ENCODE data around the gene CAPSL.

DNA sequence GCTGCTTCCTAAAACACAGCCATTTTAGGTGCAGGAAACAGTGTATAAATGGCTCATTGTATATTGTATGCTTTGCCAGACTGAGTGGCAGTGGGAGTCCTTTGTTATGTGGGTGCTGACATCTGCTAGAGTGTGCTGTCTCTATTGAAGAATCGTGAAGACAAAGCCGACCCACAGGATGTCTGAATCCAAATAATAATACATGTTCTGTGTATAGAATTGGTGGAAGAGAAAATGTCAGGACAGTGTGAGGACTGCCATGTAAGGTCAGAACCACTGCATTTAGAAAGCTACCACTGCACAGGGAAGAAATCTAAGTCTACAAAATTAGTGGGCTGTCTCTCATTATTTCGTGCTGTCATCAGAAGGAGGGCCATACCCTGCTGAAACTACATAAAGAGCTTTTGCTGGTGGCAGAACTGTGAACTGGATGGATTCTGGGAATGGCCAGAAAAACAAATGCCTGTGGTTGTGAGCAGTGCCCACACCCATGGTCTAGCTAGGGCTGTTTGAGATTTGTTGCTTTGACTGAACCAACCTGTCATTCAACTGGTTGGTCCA, 79.2 kb downstream of the CAPSL start:
- TF ChIP-seq, protein P1, sequence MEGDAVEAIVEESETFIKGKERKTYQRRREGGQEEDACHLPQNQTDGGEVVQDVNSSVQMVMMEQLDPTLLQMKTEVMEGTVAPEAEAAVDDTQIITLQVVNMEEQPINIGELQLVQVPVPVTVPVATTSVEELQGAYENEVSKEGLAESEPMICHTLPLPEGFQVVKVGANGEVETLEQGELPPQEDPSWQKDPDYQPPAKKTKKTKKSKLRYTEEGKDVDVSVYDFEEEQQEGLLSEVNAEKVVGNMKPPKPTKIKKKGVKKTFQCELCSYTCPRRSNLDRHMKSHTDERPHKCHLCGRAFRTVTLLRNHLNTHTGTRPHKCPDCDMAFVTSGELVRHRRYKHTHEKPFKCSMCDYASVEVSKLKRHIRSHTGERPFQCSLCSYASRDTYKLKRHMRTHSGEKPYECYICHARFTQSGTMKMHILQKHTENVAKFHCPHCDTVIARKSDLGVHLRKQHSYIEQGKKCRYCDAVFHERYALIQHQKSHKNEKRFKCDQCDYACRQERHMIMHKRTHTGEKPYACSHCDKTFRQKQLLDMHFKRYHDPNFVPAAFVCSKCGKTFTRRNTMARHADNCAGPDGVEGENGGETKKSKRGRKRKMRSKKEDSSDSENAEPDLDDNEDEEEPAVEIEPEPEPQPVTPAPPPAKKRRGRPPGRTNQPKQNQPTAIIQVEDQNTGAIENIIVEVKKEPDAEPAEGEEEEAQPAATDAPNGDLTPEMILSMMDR (conservative IDR thresholded peaks at IDR 0.05; ENCODE audit: low read depth in 2 of 2) = no peak
- TF ChIP-seq, protein P2, sequence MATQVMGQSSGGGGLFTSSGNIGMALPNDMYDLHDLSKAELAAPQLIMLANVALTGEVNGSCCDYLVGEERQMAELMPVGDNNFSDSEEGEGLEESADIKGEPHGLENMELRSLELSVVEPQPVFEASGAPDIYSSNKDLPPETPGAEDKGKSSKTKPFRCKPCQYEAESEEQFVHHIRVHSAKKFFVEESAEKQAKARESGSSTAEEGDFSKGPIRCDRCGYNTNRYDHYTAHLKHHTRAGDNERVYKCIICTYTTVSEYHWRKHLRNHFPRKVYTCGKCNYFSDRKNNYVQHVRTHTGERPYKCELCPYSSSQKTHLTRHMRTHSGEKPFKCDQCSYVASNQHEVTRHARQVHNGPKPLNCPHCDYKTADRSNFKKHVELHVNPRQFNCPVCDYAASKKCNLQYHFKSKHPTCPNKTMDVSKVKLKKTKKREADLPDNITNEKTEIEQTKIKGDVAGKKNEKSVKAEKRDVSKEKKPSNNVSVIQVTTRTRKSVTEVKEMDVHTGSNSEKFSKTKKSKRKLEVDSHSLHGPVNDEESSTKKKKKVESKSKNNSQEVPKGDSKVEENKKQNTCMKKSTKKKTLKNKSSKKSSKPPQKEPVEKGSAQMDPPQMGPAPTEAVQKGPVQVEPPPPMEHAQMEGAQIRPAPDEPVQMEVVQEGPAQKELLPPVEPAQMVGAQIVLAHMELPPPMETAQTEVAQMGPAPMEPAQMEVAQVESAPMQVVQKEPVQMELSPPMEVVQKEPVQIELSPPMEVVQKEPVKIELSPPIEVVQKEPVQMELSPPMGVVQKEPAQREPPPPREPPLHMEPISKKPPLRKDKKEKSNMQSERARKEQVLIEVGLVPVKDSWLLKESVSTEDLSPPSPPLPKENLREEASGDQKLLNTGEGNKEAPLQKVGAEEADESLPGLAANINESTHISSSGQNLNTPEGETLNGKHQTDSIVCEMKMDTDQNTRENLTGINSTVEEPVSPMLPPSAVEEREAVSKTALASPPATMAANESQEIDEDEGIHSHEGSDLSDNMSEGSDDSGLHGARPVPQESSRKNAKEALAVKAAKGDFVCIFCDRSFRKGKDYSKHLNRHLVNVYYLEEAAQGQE (IDR thresholded peaks at IDR 0.05; ENCODE audit: unreplicated experiment) = no peak
- TF ChIP-seq, protein P3, sequence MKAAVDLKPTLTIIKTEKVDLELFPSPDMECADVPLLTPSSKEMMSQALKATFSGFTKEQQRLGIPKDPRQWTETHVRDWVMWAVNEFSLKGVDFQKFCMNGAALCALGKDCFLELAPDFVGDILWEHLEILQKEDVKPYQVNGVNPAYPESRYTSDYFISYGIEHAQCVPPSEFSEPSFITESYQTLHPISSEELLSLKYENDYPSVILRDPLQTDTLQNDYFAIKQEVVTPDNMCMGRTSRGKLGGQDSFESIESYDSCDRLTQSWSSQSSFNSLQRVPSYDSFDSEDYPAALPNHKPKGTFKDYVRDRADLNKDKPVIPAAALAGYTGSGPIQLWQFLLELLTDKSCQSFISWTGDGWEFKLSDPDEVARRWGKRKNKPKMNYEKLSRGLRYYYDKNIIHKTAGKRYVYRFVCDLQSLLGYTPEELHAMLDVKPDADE (IDR thresholded peaks at IDR 0.05) = no peak
- TF ChIP-seq POLR2AphosphoS5 (IDR thresholded peaks at IDR 0.05; ENCODE audit: low read depth) (no peak), EZH2phosphoT487 (IDR thresholded peaks at IDR 0.05; ENCODE audit: unreplicated experiment) (no peak), CREB1 (CRISPR knock-in tag; IDR thresholded peaks at IDR 0.05; ENCODE audit: low read depth) (no peak), EZH2 (IDR thresholded peaks at IDR 0.05; ENCODE audit: low read depth, unreplicated experiment) (no peak)
